GM12878 (cell line): Measurements from ENCODE around the gene PSG4. TPM values are rescaled to one million over a fixed set of nuclear protein-coding genes. Genes with fewer than 3 reads are reported as not detected.
"Not testable (repeated sequence)": the region's sequence is repeated elsewhere in the genome, so short reads cannot be mapped to it uniquely, and the experiment has no call there.

Experiments
- ATAC-seq: fragments of 200-7000 bp; cut with Tn5 transposase; 3 replicates; pipeline ENCODE4 v1.9.1; 2020; ENCODE audit warnings: mild to moderate bottlenecking, moderate library complexity
- BruUV-seq: library from RNA; stranded (reverse); fragments of 400-500 nt; replicated peaks from 2 replicates; lab custom pipeline; 2021; lab: Mats Ljungman, UMichigan
- CTCF ChIA-PET: fragments of 300-600 bp; sonication (Branson Sonifier 250); formaldehyde crosslinking; extraction: SDS; loops from one replicate; lab custom pipeline; 2021; ENCODE audit warnings: inconsistent platforms; lab: Yijun Ruan, JAX
- POLR2A ChIA-PET: fragments of 350-600 bp; formaldehyde crosslinking; extraction: SDS; loops from one replicate; lab custom pipeline; 2021; ENCODE audit warnings: inconsistent platforms; lab: Charles Lee
- RAD21 ChIA-PET: fragments of 300-600 bp; sonication (Branson Sonifier 250); formaldehyde crosslinking; loops from one replicate; lab custom pipeline; 2023; ENCODE audit warnings: antibody characterized with exemption; ENCODE audit not compliant: unreplicated experiment; lab: Charles Lee
- SMC1A ChIA-PET: fragments of 300-600 bp; sonication (Branson Sonifier 250); formaldehyde crosslinking; loops from one replicate; lab custom pipeline; 2023; ENCODE audit not compliant: unreplicated experiment, uncharacterized antibody; lab: Charles Lee
- DNase-seq: peaks from one replicate; pipeline ENCODE4 v3.0.0-alpha.2; 2011; ENCODE audit warnings: low read depth, low spot score
- FAIRE-seq: peaks from 3 replicates; lab custom pipeline; 2011; peaks lifted over from hg19 to GRCh38; lab: Jason Lieb, UNC
- H2AFZ ChIP-seq: 2 replicates; pipeline ENCODE4 v1.6.0; 2011; ENCODE audit warnings: low read depth, low read length, control low read depth; ENCODE audit not compliant: control insufficient read depth
- H3K27ac ChIP-seq: 2 replicates; pipeline ENCODE4 v1.5.1; 2011; ENCODE audit warnings: control low read depth; ENCODE audit not compliant: control insufficient read depth, insufficient read depth
- H3K27me3 ChIP-seq, 2 experiments: replicated peaks in 1 of 2; 2 replicates each; pipeline versions ENCODE4 v1.6.0 to v1.6.1; 2011; ENCODE audit warnings: low read length in 1 of 2; ENCODE audit not compliant: control insufficient read depth in 2 of 2, insufficient read depth in 2 of 2
- H3K36me3 ChIP-seq, 2 experiments: 2 replicates each; pipeline ENCODE4 v1.5.1; 2011; ENCODE audit warnings: low read length in 1 of 2; ENCODE audit not compliant: control insufficient read depth in 2 of 2, insufficient read depth in 2 of 2
- H3K4me1 ChIP-seq: 2 replicates; pipeline ENCODE4 v1.6.1; 2011; ENCODE audit warnings: mild to moderate bottlenecking, low read length, moderate library complexity, mixed read lengths; ENCODE audit not compliant: control insufficient read depth, insufficient read depth
- H3K4me2 ChIP-seq: 2 replicates; pipeline ENCODE4 v1.6.0; 2011; ENCODE audit warnings: control low read depth; ENCODE audit not compliant: control insufficient read depth, insufficient read depth
- H3K4me3 ChIP-seq: fragments of 200-600 bp; sonication (generic); 2 replicates; pipeline ENCODE4 v1.5.1; 2016
- H3K79me2 ChIP-seq: 2 replicates; pipeline ENCODE4 v1.6.0; 2011; ENCODE audit warnings: low read length; ENCODE audit not compliant: control insufficient read depth, insufficient read depth
- H3K9ac ChIP-seq: 2 replicates; pipeline ENCODE4 v1.8.0; 2011; ENCODE audit warnings: low read length, control low read depth, mixed read lengths; ENCODE audit not compliant: control insufficient read depth, insufficient read depth
- H3K9me3 ChIP-seq: replicated peaks from 3 replicates; pipeline ENCODE4 v1.5.1; 2011; ENCODE audit warnings: mild to moderate bottlenecking, low read length; ENCODE audit not compliant: control insufficient read depth, insufficient read depth
- H4K20me1 ChIP-seq: 2 replicates; pipeline ENCODE4 v1.6.0; 2011; ENCODE audit not compliant: control insufficient read depth, insufficient read depth
- WGBS: methylation state at CpG from one replicate; pipeline ENCODE4 v1.1.6; 2016; ENCODE audit warnings: low lambda C conversion rate; ENCODE audit not compliant: insufficient replicate concordance, insufficient coverage; ENCODE audit errors: missing lambda C conversion rate; 5-methylcytosine and 5-hydroxymethylcytosine counted together
- in situ Hi-C: fragments of 300-500 bp; cut with MboI; formaldehyde crosslinking; loops from 9 replicates; pipeline ENCODE4 v1.14.3; 2018; ENCODE audit warnings: mixed read lengths
- intact Hi-C: fragments of 100-400 bp; cut with micrococcal nuclease; formaldehyde crosslinking; loops from one replicate; pipeline ENCODE4 v1.14.2; 2022; ENCODE audit not compliant: unreplicated experiment
- polyA plus RNA-seq, 11 experiments: library from polyadenylated mRNA; depleted of rRNA in 4 of 11; unstranded in 6 of 11; stranded (reverse) in 5 of 11; fragments of >200 nt; fragmentation: Nextera tagmentation in 4 of 11; fragmentation: Illumina TruSeq in 1 of 11; extraction: Ambion mirVana in 4 of 11; extraction: Trizol in 1 of 11; gene quantifications; 1 replicate in 1 of 11; 2 replicates in 10 of 11; pipeline versions ENCODE4 v1.2.1 to v1.2.3, GENCODE V29; 2011 to 2016; ENCODE audit warnings: inconsistent platforms in 2 of 11, missing spikeins in 2 of 11, low read depth in 1 of 11
- total RNA-seq, 4 experiments: library from RNA; depleted of rRNA in 3 of 4; stranded (reverse); fragments of >200 nt in 3 of 4; fragmentation: Illumina TruSeq in 1 of 4; extraction: Trizol in 1 of 4; gene quantifications; 2 replicates each; pipeline versions ENCODE4 v1.2.1 to v1.2.3, GENCODE V29; 2013 to 2021

The PSG4 gene
- total and polyA plus RNA-seq, 10 of the 15 experiments (the other 5 are each of a cell fraction or from before 2014, with no cell fraction given): not detected

GRCh38 chr19:43165906-43166305, 39.5 kb downstream of the PSG4 start:
- H3K79me2 ChIP-seq, H3K36me3 ChIP-seq, RAD21 ChIA-PET, in situ Hi-C loops, H3K4me3 ChIP-seq, SMC1A ChIA-PET, CTCF ChIA-PET, H3K9me3 ChIP-seq, BruUV-seq, DNase-seq, intact Hi-C loops, H3K4me1 ChIP-seq, H3K9ac ChIP-seq, ATAC-seq, H3K27me3 ChIP-seq, H2AFZ ChIP-seq, H4K20me1 ChIP-seq, POLR2A ChIA-PET, FAIRE-seq, H3K27ac ChIP-seq, H3K4me2 ChIP-seq: not testable (repeated sequence)
- WGBS: 31% methylated on average over 3 of the region's 3 CpGs

GRCh38 chr19:43163135-43163534, 42.3 kb downstream of the PSG4 start:
- in situ Hi-C loops, intact Hi-C loops, ATAC-seq, H2AFZ ChIP-seq, BruUV-seq, FAIRE-seq, H4K20me1 ChIP-seq, H3K9ac ChIP-seq, CTCF ChIA-PET, POLR2A ChIA-PET, H3K4me1 ChIP-seq, H3K4me3 ChIP-seq, RAD21 ChIA-PET, H3K36me3 ChIP-seq, H3K4me2 ChIP-seq, H3K27me3 ChIP-seq, DNase-seq, SMC1A ChIA-PET, H3K9me3 ChIP-seq, H3K79me2 ChIP-seq, H3K27ac ChIP-seq: not testable (repeated sequence)
- WGBS: 22% methylated on average over 3 of the region's 3 CpGs

- H3K36me3 ChIP-seq, SMC1A ChIA-PET, H3K27ac ChIP-seq, FAIRE-seq, CTCF ChIA-PET, H4K20me1 ChIP-seq, RAD21 ChIA-PET, ATAC-seq, H3K4me2 ChIP-seq, H3K9me3 ChIP-seq, DNase-seq, H3K4me1 ChIP-seq, in situ Hi-C loops, H2AFZ ChIP-seq, POLR2A ChIA-PET, H3K79me2 ChIP-seq, H3K27me3 ChIP-seq, H3K9ac ChIP-seq, intact Hi-C loops, BruUV-seq, H3K4me3 ChIP-seq: not testable (repeated sequence)
- WGBS: 9% methylated on average over 2 of the region's 2 CpGs
Observed at GRCh38 chr19:43162261-43162660, 43.2 kb downstream of the PSG4 start.
